Subcutaneous adipose tissue (tissue), 4 donors: ENCODE data around the gene PYGB. TPM values are rescaled to one million over a fixed set of nuclear protein-coding genes. Genes with fewer than 3 reads are reported as not detected.

ENCODE experiments used
- total RNA-seq, 4 donors: library from RNA; depleted of rRNA; stranded (reverse); fragments of >200 nt; gene quantifications; one replicate each; pipeline ENCODE4 v1.1.0, GENCODE V29; 2016
- TF ChIP-seq, protein P1 (sequence below): fragments of 450-650 bp; IDR thresholded peaks from one replicate; pipeline ENCODE4 v1.5.1; 2016; ENCODE audit warnings: low read depth, mild to moderate bottlenecking, control low read depth, antibody characterized with exemption, moderate library complexity

Gene PYGB
- total RNA-seq, 4 donors from 2014 or later: 99.3 to 216 (median 137) TPM

DNA sequence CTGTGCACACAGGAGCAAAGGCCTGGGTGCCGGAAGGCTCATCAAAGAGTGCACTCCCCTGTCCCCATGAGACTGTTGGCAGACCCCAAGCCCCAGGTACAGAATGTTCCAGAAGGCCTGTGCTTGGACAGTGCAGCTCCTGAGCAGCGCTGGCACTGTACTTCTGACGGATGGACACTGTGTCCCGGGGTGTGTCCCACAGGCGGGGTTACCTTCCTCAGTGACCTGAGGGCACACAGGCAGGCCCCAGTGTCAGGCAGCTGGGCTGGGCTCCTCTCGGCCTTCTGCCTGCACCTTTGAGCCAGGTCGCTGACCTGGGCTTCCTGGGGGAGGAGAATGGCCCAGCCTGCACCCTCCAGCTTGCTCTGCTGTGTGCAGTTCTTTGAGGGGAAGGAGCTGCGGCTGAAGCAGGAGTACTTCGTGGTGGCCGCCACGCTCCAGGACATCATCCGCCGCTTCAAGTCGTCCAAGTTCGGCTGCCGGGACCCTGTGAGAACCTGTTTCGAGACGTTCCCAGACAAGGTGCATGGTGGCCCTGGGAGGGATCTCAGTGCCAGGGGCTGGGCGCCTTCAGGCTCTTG is 30.1 kb downstream of the PYGB start:
- TF ChIP-seq, protein P1, sequence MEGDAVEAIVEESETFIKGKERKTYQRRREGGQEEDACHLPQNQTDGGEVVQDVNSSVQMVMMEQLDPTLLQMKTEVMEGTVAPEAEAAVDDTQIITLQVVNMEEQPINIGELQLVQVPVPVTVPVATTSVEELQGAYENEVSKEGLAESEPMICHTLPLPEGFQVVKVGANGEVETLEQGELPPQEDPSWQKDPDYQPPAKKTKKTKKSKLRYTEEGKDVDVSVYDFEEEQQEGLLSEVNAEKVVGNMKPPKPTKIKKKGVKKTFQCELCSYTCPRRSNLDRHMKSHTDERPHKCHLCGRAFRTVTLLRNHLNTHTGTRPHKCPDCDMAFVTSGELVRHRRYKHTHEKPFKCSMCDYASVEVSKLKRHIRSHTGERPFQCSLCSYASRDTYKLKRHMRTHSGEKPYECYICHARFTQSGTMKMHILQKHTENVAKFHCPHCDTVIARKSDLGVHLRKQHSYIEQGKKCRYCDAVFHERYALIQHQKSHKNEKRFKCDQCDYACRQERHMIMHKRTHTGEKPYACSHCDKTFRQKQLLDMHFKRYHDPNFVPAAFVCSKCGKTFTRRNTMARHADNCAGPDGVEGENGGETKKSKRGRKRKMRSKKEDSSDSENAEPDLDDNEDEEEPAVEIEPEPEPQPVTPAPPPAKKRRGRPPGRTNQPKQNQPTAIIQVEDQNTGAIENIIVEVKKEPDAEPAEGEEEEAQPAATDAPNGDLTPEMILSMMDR: no peak

DNA sequence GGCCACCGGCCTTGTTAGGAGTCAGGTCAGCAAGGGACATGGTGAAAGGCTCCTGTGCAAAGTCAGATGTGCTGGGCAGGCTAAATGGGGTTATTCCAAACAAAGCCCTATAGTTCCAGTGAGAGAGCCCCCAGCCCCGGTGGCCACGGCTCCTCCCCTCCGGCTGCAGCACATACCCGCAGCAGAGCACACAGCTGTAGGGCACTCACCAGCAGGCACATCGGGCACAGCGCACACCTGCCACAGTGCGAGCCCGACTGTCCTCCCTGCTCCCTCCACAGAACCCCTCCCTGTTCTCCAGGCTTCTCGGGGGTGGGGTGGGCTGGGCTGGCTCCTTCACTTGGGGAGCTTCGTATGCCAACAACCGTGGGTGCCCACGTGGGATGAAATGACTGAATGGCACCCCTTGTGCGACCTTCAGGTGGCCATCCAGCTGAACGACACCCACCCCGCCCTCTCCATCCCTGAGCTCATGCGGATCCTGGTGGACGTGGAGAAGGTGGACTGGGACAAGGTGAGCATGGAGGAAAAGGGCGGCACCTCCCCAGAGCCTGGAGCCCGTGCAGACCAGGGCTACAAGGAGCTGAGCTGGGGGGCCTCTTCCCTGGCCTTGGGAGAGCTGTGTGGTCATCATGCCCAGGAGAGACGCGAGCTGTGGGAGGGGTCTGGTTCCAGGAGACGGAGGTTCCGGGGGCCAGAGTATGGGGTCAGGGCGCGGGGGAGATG is 30.9 kb downstream of the PYGB start:
- TF ChIP-seq, protein P1: no peak

DNA sequence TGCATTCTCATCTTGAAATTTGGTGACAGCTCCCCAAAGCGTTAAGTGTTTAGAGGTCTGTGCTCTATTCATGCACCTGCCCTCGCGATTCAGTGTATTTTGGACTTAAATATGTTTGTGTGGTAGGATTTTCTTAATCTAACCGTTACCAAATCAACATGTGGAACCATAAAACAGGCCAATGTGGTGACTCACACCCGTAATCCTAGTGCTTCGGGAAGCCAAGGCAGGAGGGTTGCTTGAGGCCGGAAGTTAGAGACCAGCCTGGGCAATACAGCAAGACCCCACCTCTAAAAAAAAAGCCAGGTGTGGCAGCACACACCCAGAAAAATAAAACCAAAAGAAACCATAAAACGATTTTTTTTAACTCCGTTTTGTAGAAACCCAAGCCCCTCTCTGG is 31.5 kb downstream of the PYGB start:
- TF ChIP-seq, protein P1: no peak

DNA sequence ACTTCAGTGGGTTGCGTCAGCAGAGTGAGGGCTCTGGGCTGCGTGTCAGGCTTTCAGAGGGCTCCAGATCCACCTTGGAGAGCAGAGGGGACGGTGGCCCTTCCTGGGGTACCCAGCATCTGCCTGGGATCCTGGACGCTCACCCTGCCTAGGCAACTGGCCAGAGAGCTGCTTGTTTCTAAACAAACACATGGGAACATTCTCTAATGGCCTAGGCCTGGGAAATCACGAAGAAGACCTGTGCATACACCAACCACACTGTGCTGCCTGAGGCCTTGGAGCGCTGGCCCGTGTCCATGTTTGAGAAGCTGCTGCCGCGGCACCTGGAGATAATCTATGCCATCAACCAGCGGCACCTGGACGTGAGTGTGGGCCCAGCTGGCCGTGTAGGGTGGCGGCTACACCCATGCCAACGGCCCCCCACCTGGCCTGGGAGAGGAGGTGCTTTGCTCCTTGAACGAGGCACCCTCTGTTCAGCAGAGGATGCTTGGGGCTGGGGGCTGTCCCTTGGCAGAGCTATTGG is 32.2 kb downstream of the PYGB start:
- TF ChIP-seq, protein P1: no peak

DNA sequence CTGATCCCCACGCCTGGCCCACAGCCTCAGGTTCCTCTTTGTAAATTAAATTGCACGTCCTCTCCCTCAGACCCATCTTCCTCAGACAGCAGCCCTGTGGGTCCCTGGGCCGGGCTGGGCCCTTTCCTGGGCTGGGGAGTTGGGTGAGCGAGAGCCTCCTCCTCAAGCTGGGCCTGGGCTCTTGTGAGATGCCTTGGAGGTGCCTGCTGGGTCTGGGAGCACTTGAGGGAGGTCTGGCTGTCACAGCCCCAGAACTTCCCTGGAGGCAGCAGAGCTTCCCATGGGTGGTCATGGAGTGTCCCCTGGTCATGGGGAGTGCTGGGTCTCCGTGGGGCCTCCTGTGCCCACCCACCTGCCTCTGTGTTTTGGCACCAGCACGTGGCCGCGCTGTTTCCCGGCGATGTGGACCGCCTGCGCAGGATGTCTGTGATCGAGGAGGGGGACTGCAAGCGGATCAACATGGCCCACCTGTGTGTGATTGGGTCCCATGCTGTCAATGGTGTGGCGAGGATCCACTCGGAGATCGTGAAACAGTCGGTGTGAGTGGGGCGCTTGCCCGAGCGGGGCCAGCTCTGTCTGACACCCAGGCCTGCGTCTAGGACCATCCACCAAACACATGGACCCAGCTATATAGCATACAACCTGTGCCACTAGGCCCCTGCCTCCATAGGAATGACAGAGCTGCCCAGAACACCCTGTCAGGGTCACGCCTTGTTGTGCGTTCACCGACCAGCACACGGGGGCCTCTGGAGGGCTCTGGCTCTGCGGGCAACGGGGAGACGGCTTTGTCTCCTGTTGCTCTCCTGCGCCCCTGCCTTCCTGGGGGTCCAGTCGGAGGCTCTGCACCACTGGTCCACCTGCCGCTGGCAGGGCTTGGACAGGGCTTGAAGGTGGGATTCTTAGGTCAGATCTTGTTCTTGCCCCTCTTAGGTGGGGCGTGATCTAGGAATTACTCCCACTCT is 33.0 kb downstream of the PYGB start:
- TF ChIP-seq, protein P1: no peak

DNA sequence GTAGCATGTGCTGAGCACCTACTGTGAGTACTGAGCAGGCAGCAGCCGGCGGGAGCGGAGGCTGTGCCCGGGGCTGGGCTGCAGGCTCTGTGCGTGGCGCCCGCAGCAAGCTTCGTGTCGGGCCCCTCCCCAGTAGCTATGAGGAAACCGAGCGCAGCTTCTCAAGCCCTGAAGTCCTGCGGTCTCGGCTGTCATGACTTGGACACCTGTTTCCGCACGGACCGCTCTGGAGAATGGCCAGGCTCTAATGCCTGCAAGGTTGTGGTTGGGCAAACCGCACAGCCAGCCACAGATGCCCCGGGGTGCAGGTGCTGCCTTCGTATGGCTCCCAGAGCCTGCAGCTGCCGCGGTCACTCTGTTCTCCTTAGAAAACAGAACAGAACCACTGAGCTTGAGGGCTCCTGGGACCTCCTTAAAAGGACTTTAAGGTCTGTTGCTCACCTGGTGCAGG is 33.7 kb downstream of the PYGB start:
- TF ChIP-seq, protein P1: no peak
